Measurements from ENCODE around the gene PAIP1.
"Not testable (repeated sequence)": the region's sequence is repeated elsewhere in the genome, so short reads cannot be mapped to it uniquely, and the experiment has no call there.

PAIP1 gene

GRCh38 chr5:43584166-43584699, 27.4 kb upstream of the PAIP1 start:
- H3K4me3 ChIP-seq (ENCODE audit: low read depth, low read length): no peak overlapping the region
- TF ChIP-seq CTCF (IDR thresholded peaks at IDR 0.05; ENCODE audit: low read depth, low read length) (no peak), MYC (IDR thresholded peaks at IDR 0.05; ENCODE audit: low read depth, low read length) (no peak), MAX (IDR thresholded peaks at IDR 0.05; ENCODE audit: low read depth, low read length) (no peak), POLR2A (IDR thresholded peaks at IDR 0.05; ENCODE audit: extremely low read depth, insufficient read length) (no peak)
- DNase-seq (ENCODE audit: low read depth): no peak

- DNase-seq (ENCODE audit: low read depth): no peak
- TF ChIP-seq CTCF (IDR thresholded peaks at IDR 0.05; ENCODE audit: low read depth, low read length) (no peak), POLR2A (IDR thresholded peaks at IDR 0.05; ENCODE audit: extremely low read depth, insufficient read length) (no peak), MAX (IDR thresholded peaks at IDR 0.05; ENCODE audit: low read depth, low read length) (no peak), MYC (IDR thresholded peaks at IDR 0.05; ENCODE audit: low read depth, low read length) (no peak)
- H3K4me3 ChIP-seq (ENCODE audit: low read depth, low read length): no peak overlapping the region
These were observed 26.8 kb upstream of the PAIP1 start for GRCh38 chr5:43583724-43584123.

GRCh38 chr5:43582082-43583005, 25.5 kb upstream of the PAIP1 start:
- no peak overlapping the region for H3K4me3 ChIP-seq (ENCODE audit: low read depth, low read length)
- TF ChIP-seq MAX (IDR thresholded peaks at IDR 0.05; ENCODE audit: low read depth, low read length): no peak
- TF ChIP-seq CTCF (IDR thresholded peaks at IDR 0.05; ENCODE audit: low read depth, low read length): no peak
- no peak for TF ChIP-seq POLR2A (IDR thresholded peaks at IDR 0.05; ENCODE audit: extremely low read depth, insufficient read length)
- no peak for TF ChIP-seq MYC (IDR thresholded peaks at IDR 0.05; ENCODE audit: low read depth, low read length)
- DNase-seq (ENCODE audit: low read depth): no peak

GRCh38 chr5:43581398-43581797, 24.5 kb upstream of the PAIP1 start:
- TF ChIP-seq CTCF (IDR thresholded peaks at IDR 0.05; ENCODE audit: low read depth, low read length) (no peak), POLR2A (IDR thresholded peaks at IDR 0.05; ENCODE audit: extremely low read depth, insufficient read length) (no peak), MYC (IDR thresholded peaks at IDR 0.05; ENCODE audit: low read depth, low read length) (no peak), MAX (IDR thresholded peaks at IDR 0.05; ENCODE audit: low read depth, low read length) (no peak)
- no peak for DNase-seq (ENCODE audit: low read depth)
- no peak overlapping the region for H3K4me3 ChIP-seq (ENCODE audit: low read depth, low read length)

GRCh38 chr5:43580402-43581210, 23.7 kb upstream of the PAIP1 start:
- DNase-seq (ENCODE audit: low read depth); H3K4me3 ChIP-seq (ENCODE audit: low read depth, low read length): not testable (repeated sequence)

- DNase-seq (ENCODE audit: low read depth): no peak
- no peak for TF ChIP-seq CTCF (IDR thresholded peaks at IDR 0.05; ENCODE audit: low read depth, low read length)
- no peak for TF ChIP-seq POLR2A (IDR thresholded peaks at IDR 0.05; ENCODE audit: extremely low read depth, insufficient read length)
- TF ChIP-seq MAX (IDR thresholded peaks at IDR 0.05; ENCODE audit: low read depth, low read length): no peak
- TF ChIP-seq MYC (IDR thresholded peaks at IDR 0.05; ENCODE audit: low read depth, low read length): no peak
- no peak overlapping the region for H3K4me3 ChIP-seq (ENCODE audit: low read depth, low read length)
These were observed 16.2 kb upstream of the PAIP1 start for GRCh38 chr5:43573058-43573457.
